Measurements from ENCODE around the gene FAM47A.

The FAM47A gene

DNA sequence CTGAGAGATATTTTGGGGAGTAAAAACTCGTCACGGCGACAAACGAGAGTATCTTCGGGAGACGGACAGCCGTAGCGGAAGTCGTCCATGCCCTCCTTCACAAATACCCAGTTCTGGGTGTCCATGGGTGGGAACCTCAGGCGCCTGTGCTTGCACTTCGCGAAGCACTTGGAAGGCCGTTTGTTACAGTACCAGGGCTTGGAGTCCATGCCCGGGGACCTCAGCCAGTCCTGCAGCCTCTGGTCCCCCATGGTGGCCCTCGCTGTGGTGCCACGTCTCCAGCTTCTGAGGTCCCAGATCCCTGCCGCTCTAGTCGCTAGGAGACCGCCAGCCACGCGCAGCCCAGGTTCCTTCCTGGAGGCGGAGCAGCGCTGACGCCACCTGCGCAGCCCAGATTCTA lies at the start of gene FAM47A:
Gene FAM47A, minus strand, starts transcription at position 287 of the 400 bp plus-strand sequence. Its CDS starts 36 bp downstream, at position 251.
- TF ChIP-seq, protein P1, sequence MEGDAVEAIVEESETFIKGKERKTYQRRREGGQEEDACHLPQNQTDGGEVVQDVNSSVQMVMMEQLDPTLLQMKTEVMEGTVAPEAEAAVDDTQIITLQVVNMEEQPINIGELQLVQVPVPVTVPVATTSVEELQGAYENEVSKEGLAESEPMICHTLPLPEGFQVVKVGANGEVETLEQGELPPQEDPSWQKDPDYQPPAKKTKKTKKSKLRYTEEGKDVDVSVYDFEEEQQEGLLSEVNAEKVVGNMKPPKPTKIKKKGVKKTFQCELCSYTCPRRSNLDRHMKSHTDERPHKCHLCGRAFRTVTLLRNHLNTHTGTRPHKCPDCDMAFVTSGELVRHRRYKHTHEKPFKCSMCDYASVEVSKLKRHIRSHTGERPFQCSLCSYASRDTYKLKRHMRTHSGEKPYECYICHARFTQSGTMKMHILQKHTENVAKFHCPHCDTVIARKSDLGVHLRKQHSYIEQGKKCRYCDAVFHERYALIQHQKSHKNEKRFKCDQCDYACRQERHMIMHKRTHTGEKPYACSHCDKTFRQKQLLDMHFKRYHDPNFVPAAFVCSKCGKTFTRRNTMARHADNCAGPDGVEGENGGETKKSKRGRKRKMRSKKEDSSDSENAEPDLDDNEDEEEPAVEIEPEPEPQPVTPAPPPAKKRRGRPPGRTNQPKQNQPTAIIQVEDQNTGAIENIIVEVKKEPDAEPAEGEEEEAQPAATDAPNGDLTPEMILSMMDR (IDR thresholded peaks at IDR 0.05; ENCODE audit: low read length, missing control alignments), result no peak
- no peak within 1 kb of the TSS for H3K4me3 ChIP-seq (replicated peaks; ENCODE audit: low read depth, low read length)
- no peak for DNase-seq (ENCODE audit: low read depth)

DNA sequence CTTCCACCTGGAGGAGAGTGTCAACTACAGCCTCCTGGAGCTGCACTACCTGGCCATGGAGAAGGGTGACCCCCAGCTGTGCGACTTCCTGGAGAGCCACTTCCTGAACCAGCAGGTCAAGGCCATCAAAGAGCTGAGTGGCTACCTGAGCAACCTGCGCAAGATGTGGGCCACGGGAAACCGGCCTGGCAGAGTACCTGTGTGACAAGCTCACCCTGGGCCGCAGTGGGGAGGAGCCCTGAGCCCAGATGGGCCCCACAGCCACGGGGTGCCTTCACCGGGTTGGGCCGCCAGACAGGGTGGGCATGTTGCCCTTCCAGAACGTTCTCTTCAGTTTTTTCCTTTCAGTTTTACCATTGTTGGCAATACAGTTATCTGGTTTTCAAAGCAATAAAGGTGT lies 15.2 kb upstream of the FAM47A start:
- no peak overlapping the region for H3K4me3 ChIP-seq (replicated peaks; ENCODE audit: low read depth, low read length)
- TF ChIP-seq, protein P1 (IDR thresholded peaks at IDR 0.05; ENCODE audit: low read length, missing control alignments), result no peak

DNA sequence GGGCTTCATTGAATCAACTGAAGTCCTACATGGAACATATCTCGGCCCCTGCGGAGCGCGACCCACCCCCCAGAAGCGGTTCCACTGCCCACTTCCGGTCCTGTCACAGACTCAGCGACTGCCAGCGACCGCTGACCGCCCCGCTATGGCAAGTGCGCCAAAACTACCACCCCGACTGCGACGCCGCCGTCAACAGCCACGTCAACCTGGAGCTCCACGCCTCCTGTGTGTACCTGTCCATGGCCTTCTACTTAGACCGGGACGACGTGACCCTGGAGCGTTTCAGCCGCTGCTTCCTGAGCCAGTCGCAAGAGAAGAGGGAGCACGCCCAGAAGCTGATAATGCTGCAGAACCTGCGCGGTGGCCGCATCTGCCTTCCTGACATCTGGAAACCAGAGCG lies 14.8 kb upstream of the FAM47A start:
- H3K4me3 ChIP-seq (replicated peaks; ENCODE audit: low read depth, low read length), result no peak overlapping the region
- TF ChIP-seq, protein P1 (IDR thresholded peaks at IDR 0.05; ENCODE audit: low read length, missing control alignments), result no peak
- DNase-seq (ENCODE audit: low read depth), result no peak

More for the DNA sequence above, 15.2 kb upstream of the FAM47A start:
- DNase-seq (ENCODE audit: low read depth), result no peak

DNA sequence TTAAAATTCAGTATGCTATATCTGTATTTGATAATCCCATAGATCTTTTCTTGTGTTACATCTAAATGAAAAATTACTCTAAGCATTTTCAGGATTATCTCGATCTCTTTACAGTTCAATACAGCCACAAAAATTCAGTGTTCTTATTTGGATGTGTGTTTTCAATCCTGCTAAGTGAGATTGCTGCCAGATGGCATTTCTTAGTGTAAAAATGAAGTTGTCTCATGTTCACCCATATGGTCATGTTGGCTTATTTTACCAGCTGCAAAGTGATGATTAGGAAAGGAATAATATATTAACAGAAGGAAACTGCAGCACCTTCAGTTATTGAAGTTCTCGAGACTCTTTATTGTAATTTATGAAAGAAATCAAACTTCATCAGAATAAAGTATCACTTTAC lies 12.1 kb upstream of the FAM47A start:
- DNase-seq (ENCODE audit: low read depth), result no peak
- no peak overlapping the region for H3K4me3 ChIP-seq (replicated peaks; ENCODE audit: low read depth, low read length)
- TF ChIP-seq, protein P1 (IDR thresholded peaks at IDR 0.05; ENCODE audit: low read length, missing control alignments), result no peak

DNA sequence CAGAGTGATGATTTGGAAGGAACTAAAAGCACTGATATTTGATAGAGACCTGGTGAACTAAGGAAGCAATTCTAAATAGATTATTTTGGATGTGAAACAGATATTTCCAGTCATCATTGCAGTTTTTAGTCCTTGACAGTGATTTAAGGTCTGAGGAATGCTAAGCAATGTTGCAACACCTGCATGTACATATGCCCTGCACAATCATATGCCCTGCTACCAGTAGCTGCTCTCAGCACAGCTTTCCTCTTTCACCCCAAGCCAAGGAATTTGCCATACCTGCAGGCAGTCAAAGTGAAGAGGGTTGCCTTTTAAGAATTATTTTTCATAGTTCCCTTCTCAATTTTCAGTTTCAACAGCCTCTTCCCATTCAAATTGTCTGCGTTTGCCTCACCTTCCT lies 8.7 kb upstream of the FAM47A start:
- TF ChIP-seq, protein P1 (IDR thresholded peaks at IDR 0.05; ENCODE audit: low read length, missing control alignments), result no peak
- H3K4me3 ChIP-seq (replicated peaks; ENCODE audit: low read depth, low read length), result no peak overlapping the region
- DNase-seq (ENCODE audit: low read depth), result no peak

DNA sequence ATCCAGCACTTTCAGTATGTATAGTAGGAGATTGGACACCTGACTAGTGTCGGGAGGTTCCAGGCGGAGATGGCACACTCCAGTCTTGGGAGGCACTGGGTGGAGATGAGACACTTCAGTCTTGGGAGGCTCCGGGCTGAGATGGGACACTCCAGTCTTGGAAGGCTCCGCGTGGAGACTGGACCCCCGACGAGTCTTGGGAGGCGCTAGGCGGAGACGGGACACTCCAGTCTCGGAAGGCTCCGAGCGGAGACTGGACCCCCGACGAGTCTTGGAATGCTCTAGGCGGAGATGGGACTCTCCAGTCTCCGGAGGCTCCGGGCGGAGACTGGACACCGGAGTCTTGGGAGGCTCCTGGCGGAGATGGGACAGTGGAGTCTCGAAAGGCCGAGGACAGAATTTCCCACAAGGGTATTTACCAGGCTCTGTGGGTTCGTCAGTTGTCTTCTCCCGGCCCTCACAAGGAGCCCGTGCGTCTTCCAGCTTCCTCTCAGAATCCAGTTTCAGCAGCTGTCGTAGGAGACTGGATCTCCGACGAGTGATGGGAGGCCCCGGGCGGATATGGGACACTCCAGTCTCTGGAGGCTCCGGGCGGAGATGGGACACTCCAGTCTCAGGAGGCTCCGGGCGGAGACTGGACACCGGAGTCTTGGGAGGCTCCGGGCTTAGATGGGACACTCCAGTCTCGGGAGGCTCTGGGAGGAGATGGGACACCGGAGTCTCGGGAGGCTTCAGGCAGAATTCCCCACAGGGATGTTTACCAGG lies 952 bp downstream of the FAM47A start:
- no peak overlapping the region for H3K4me3 ChIP-seq (replicated peaks; ENCODE audit: low read depth, low read length)
- DNase-seq (ENCODE audit: low read depth), result no peak
- TF ChIP-seq, protein P1 (IDR thresholded peaks at IDR 0.05; ENCODE audit: low read length, missing control alignments), result no peak

DNA sequence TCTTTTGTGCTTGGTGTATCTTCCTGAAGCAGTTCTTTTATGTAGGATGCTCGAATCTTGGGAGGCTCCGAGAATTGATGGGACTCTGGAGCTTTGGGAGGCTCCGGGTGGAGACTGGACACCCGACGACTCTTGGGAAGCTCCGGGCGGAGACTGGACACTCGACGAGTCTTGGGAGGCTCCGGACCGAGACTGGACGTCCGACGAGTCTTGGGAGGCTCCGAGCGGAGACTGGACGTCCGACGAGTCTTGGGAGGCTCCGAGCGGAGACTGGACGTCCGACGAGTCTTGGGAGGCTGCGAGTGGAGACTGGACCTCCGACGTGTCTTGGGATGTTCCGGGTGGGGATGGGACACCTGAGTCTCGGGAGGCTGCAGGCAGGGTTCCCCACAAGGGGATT lies 1.6 kb downstream of the FAM47A start:
- TF ChIP-seq, protein P1 (IDR thresholded peaks at IDR 0.05; ENCODE audit: low read length, missing control alignments), result no peak
- DNase-seq (ENCODE audit: low read depth), result no peak

More for the DNA sequence above, 1.6 kb downstream of the FAM47A start:
- H3K4me3 ChIP-seq (replicated peaks; ENCODE audit: low read depth, low read length), result no peak overlapping the region
